Stomach smooth muscle (tissue), 2 donors: ENCODE data around the gene UBE2D3.

Experiments used
- H3K27ac ChIP-seq: one replicate; pipeline ENCODE4 v1.7.0; 2013; ENCODE audit warnings: mild to moderate bottlenecking, low read length, inconsistent platforms
- H3K27me3 ChIP-seq, 2 donors: one replicate each; pipeline ENCODE4 v1.7.0; 2013; ENCODE audit warnings: low read length in 2 of 2; ENCODE audit not compliant: insufficient read depth in 2 of 2, control insufficient read depth in 1 of 2
- H3K36me3 ChIP-seq, 2 donors: one replicate each; pipeline ENCODE4 v1.7.0; 2013; ENCODE audit warnings: low read length in 2 of 2; ENCODE audit not compliant: control insufficient read depth in 2 of 2, insufficient read depth in 2 of 2
- H3K4me1 ChIP-seq: one replicate; pipeline ENCODE4 v1.7.0; 2013; ENCODE audit warnings: low read length; ENCODE audit not compliant: control insufficient read depth, insufficient read depth
- H3K4me3 ChIP-seq, 2 donors: one replicate each; pipeline ENCODE4 v1.7.0; 2013; ENCODE audit warnings: low read length in 2 of 2
- H3K9ac ChIP-seq, 2 donors: one replicate each; pipeline ENCODE4 v1.7.0; 2013; ENCODE audit warnings: low read length in 2 of 2, mild to moderate bottlenecking in 1 of 2
- H3K9me3 ChIP-seq, 2 donors: one replicate each; pipeline ENCODE4 v1.7.0; 2013; ENCODE audit warnings: low read length in 2 of 2; ENCODE audit not compliant: control insufficient read depth in 2 of 2
- donor health status: healthy.
- donor health status: Pancreatic carcinoma.

The UBE2D3 gene

DNA sequence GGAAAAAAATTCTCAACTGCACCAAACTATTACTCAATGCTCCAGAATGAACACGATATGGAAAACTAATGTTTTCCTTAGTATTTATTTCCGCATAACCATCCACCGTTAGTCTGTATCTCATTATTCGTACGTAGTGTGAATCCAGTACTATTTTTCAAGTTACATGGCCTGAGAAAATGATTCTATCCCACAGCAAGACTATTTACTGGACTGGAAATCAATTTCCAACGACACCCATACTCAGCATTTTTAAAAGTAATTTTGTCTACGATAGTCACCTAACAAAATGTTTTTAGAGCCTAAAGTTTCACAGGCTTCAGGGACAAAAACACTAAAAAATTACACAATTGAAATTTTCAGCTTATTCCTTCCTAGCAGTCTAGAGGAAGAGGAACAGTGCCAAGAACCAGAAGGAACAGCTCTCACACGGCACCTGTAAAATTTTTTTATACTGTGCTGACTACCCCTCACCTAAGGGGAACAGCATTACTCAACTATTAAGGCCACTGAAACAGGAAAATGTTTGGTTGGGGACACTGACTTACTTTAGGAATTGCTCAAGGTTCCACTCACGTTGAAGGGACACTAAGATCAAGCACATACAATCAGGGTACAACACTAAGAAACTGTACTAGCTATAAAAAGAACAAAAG is 9.6 kb downstream of the UBE2D3 start:
- H3K27me3 ChIP-seq, result no peaks in the 10 kb centered on the region
- no peak overlapping the region for H3K9ac ChIP-seq
- no peak overlapping the region for H3K27ac ChIP-seq
- H3K9me3 ChIP-seq, result no peaks in the 10 kb centered on the region
- H3K4me3 ChIP-seq, result peak overlapping the region in 1 of 2 donors; percentile 7
- H3K36me3 ChIP-seq, result no peaks in the 10 kb centered on the region
- H3K4me1 ChIP-seq, result peaks cover 12% of the 10 kb centered on the region

DNA sequence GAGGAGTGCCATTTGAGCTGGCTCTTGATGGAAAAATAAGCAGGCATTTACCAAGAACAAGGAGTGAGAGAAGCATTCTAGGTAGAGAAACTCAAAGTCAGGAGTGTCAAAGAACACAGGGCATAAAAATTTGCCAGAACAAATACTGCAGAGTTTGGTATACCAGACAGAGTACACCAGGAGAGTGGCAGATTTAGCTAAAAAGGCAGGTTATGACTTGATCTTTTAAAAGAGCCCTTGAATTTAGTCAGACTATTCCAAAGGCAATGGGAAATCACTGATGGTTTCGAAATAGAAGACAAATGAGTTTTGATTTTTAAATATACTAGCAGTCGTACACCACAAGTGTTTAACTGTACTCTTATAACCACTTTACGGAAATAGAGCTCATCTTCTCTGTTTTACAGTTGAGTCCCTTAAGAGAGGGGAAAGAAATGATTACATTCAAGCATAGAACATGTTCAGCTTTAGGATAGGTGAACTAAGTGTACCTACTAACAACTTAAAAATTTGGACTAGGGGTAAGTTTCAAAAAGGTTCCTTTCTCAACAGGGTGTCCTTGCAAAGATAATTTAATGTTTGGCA is 10.2 kb downstream of the UBE2D3 start:
- Histone ChIP-seq H3K4me1 (peaks cover 12% of the 10 kb centered on the region), H3K27me3 (no peaks in the 10 kb centered on the region), H3K9ac (no peak overlapping the region), H3K36me3 (peaks cover 0 to under 1% of the 10 kb centered on the region in 2 donors), H3K9me3 (no peaks in the 10 kb centered on the region), H3K27ac (no peak overlapping the region), H3K4me3 (peak overlapping the region in 1 of 2 donors; percentile 7)

DNA sequence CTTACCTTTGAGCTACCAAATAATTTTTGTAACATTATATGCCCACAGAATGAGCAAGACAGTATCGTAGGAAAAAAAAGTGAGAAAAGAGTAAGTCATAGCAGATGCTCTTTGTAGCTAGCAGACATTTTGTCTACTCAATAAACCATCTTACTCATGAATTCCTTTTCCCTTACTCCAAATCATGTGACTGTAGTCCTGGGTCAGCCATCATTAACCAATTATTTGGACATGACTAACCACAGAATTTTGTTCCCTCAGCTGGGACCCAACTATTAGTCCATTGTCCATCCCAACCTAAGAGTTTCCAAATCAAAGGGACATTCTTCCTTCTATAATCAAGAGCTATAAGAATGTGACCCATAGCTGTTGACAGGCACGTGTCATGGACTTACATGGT is 11.4 kb downstream of the UBE2D3 start:
- H3K9ac ChIP-seq, result no peak overlapping the region
- no peaks in the 10 kb centered on the region for H3K9me3 ChIP-seq
- H3K27ac ChIP-seq, result no peak overlapping the region
- peaks cover 0 to 3% of the 10 kb centered on the region in 2 donors for H3K36me3 ChIP-seq
- peaks cover 17% of the 10 kb centered on the region for H3K4me1 ChIP-seq
- H3K27me3 ChIP-seq, result no peaks in the 10 kb centered on the region
- no peak overlapping the region for H3K4me3 ChIP-seq

DNA sequence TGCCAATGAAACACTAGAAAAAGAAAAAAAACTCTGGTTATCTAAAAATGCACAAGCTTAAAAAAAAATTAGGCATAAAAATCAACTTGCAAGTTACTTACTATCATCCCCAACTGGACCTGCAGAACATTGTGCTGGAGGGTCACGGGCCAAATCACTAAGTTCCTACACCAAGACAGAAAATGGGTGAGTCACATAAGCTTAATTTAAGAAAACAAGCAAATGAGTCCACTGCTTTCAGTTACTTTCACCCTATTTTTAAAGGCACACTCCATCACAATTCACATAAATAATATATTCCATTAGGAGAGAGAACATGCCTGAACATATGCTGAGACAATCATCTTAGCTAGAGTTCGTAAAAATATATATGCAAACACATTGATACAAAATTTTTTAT is 17.7 kb downstream of the UBE2D3 start:
- Histone ChIP-seq H3K27me3 (no peaks in the 10 kb centered on the region), H3K4me1 (peaks cover 10% of the 10 kb centered on the region), H3K4me3 (no peak overlapping the region), H3K27ac (no peak overlapping the region), H3K9me3 (no peaks in the 10 kb centered on the region), H3K36me3 (peaks cover 5 to 19% of the 10 kb centered on the region in 2 donors), H3K9ac (no peak overlapping the region)

DNA sequence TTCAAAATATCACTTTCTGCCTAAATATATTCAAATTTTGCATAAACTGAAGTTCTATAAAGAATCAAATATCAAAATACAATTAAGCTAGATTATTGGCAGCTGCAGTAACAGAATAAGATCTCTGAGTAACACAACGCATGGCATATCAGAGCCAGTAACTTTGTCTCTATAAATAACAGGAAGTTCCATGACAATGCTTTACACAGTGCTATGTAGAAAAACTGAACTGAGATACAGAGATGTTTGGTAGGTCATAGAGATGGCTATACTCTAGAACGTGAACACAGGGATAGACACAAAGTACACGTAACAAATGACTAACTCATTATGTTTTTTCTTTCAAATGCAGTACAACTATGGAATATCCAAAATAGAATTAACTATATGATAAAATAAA is 18.2 kb downstream of the UBE2D3 start:
- H3K9ac ChIP-seq, result no peak overlapping the region
- H3K27me3 ChIP-seq, result no peaks in the 10 kb centered on the region
- peaks cover 10% of the 10 kb centered on the region for H3K4me1 ChIP-seq
- no peak overlapping the region for H3K27ac ChIP-seq
- no peak overlapping the region for H3K4me3 ChIP-seq
- H3K36me3 ChIP-seq, result peaks cover 5 to 19% of the 10 kb centered on the region in 2 donors
- no peaks in the 10 kb centered on the region for H3K9me3 ChIP-seq

DNA sequence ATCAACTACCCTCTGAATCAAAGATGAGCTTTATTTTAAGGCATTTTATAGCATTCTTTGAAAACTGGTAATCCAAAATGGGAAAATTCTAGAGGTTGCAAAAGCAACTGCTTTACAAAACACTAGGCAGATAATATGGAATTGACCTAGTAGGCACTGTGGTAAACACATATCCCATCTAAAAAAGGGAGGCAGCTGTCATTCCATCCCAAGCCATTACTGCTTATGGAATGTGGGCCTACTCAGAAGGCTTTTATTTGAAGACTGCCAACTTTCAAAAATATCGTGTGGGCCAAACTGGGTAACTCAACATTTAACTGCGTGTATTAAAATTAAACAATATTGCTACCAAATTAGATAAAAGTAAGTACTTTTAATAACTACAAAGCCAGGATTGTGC is 19.3 kb downstream of the UBE2D3 start:
- Histone ChIP-seq H3K27me3 (no peaks in the 10 kb centered on the region), H3K27ac (no peak overlapping the region), H3K9me3 (no peaks in the 10 kb centered on the region), H3K4me3 (no peak overlapping the region), H3K4me1 (peaks cover 10% of the 10 kb centered on the region), H3K36me3 (peaks cover 5 to 22% of the 10 kb centered on the region in 2 donors), H3K9ac (no peak overlapping the region)

DNA sequence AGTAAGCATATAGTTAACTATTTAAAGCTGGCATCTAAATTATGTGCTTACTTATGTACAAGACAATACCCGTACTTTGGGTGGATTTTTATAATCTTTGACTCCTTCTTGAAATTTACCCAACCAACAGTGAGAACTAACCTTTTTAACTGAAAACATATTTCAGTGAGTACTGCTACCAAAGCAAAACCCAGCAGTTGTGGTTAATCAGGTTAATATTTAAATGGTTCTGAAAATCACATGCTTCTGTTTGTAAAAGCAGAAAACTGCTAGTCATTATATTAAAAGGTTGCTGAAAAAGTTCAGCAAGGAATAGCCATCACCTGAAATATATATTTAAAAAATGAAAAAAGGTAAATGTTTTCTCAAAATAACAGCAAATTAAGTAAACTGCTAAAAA is 20.0 kb downstream of the UBE2D3 start:
- Histone ChIP-seq H3K27me3 (no peaks in the 10 kb centered on the region), H3K27ac (no peak overlapping the region), H3K4me3 (no peak overlapping the region), H3K9ac (no peak overlapping the region), H3K4me1 (peaks cover 10% of the 10 kb centered on the region), H3K36me3 (peaks cover 5 to 22% of the 10 kb centered on the region in 2 donors), H3K9me3 (no peaks in the 10 kb centered on the region)

DNA sequence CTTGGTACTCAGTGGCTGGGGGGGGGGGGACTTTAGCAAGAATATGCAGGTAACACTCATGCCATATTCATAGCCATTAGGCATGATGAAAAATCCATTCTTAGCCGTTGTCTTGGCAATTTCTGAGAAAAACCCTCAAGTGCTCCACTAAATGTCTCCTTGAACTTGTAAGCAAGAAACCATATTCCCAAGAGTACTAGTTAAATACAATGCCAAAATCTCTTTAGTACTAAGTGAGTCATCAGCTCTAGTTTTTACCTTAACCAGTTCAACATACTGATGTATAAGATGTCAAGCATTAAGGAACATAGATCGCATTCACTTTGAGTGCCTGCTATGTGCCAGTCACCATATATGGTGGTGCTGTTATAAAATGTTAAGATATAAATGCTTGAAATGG is 27.5 kb downstream of the UBE2D3 start:
- no peaks in the 10 kb centered on the region for H3K27me3 ChIP-seq
- H3K4me3 ChIP-seq, result no peak overlapping the region
- no peak overlapping the region for H3K9ac ChIP-seq
- peaks cover 18 to 40% of the 10 kb centered on the region in 2 donors for H3K36me3 ChIP-seq
- no peak overlapping the region for H3K27ac ChIP-seq
- H3K9me3 ChIP-seq, result no peaks in the 10 kb centered on the region
- no peaks in the 10 kb centered on the region for H3K4me1 ChIP-seq

DNA sequence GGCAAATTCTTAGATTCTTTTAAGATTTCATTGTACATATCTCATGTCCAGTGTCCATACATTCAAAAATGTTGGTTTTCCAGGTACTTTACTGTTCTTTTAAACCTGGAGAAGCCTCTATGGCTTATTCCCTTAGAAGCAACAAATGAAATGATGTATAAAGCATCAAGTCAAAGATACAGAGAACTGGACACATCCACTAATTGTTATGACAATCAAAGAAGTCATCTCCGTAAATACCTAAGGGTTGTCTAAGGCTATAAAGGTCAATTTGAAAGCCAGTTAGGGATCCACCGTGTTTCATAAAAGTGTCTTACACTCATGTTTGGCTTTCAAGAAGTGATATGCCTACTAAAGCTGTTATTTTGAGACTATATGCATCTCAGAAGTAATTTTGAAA is 32.4 kb downstream of the UBE2D3 start:
- no peak overlapping the region for H3K4me3 ChIP-seq
- H3K9ac ChIP-seq, result no peak overlapping the region
- no peaks in the 10 kb centered on the region for H3K9me3 ChIP-seq
- no peak overlapping the region for H3K27ac ChIP-seq
- H3K4me1 ChIP-seq, result no peaks in the 10 kb centered on the region
- peaks cover 14 to 31% of the 10 kb centered on the region in 2 donors for H3K36me3 ChIP-seq
- no peaks in the 10 kb centered on the region for H3K27me3 ChIP-seq

DNA sequence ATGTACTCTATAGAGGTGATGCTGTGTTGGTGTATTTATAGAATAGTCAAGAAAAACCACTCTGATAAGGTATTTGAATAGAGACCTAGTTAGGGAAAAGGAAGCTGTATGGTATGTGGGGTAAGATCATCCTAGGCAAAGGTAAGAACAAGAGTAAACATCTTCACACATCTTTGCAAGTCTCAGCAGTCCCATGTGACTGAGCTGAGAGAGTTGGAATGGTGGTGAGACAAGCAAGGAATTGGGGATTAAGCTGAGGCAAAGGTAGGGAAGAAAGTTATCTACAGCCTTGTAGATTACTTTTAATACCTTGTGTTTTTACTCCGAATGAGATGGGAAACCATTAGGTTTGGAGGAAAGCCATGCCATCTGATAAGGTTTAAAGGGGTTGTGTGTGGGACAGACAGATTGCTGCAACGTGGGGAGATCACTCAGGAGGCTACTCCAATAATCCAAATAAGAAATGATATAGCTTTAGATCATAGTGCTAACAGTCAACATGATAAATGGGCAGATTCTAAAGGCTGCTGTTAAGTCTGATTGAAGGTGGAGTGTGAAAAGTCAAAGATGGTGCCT is 34.9 kb downstream of the UBE2D3 start:
- Histone ChIP-seq H3K27me3 (no peaks in the 10 kb centered on the region), H3K27ac (no peak overlapping the region), H3K4me1 (no peaks in the 10 kb centered on the region), H3K9ac (no peak overlapping the region), H3K36me3 (peaks cover 5 to 14% of the 10 kb centered on the region in 2 donors), H3K9me3 (no peaks in the 10 kb centered on the region), H3K4me3 (no peak overlapping the region)

DNA sequence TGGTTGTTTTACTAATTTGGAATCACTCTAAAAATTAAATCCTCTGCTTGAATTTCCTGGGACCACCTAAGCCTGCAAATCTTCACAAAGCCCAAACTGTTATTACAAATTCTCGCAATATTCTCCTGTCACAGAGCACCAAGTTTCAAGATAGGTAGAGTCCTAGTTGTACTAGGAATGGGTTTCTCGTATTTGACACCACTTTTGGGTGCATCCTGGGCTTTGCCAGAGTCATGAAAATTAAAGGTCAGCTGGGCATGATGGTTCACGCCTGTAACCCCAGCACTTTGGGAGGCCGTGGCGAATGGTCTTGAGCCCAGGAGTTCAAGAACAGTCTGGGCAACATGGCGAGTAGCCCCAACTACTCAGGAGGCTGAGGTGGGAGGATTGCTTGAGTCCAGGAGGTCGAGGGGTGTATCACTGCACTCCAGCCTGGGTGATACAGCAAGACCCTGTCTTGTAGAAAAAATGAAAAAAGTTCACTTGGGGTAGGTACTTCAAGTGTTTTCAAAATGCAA is 36.0 kb downstream of the UBE2D3 start:
- Histone ChIP-seq H3K27ac (no peak overlapping the region), H3K4me3 (no peak overlapping the region), H3K27me3 (no peaks in the 10 kb centered on the region), H3K36me3 (peaks cover 3 to 17% of the 10 kb centered on the region in 2 donors), H3K9me3 (no peaks in the 10 kb centered on the region), H3K9ac (no peak overlapping the region), H3K4me1 (no peaks in the 10 kb centered on the region)
